BJ (cell line): ENCODE results near the gene PDZRN4. TPM values are rescaled to one million over a fixed set of nuclear protein-coding genes. Genes with fewer than 3 reads are reported as not detected.

Experiments
- CTCF ChIA-PET: fragments of 350-600 bp; formaldehyde crosslinking; extraction: SDS; loops from one replicate; lab custom pipeline; 2021; ENCODE audit warnings: antibody characterized with exemption, inconsistent platforms; lab: Yijun Ruan, JAX
- POLR2A ChIA-PET: fragments of 300-600 bp; sonication (Branson Sonifier 250); formaldehyde crosslinking; extraction: SDS; loops from one replicate; lab custom pipeline; 2021; ENCODE audit warnings: antibody characterized with exemption; lab: Charles Lee
- DNase-seq: peaks from one replicate; pipeline ENCODE4 v3.0.0-alpha.2; 2011; ENCODE audit warnings: low read depth
- H3K27me3 ChIP-seq: 2 replicates; pipeline ENCODE4 v1.6.0; 2011; ENCODE audit warnings: low read length; ENCODE audit not compliant: control insufficient read depth, insufficient read depth
- H3K36me3 ChIP-seq: 2 replicates; pipeline ENCODE4 v1.5.1; 2011; ENCODE audit warnings: low read length; ENCODE audit not compliant: control insufficient read depth, insufficient read depth
- H3K4me3 ChIP-seq: 2 replicates; pipeline ENCODE4 v1.5.1; 2011; ENCODE audit warnings: low read depth, mild to moderate bottlenecking, control low read depth, low read length
- CTCF ChIP-seq: IDR thresholded peaks from 2 replicates; pipeline ENCODE4 v1.5.1; 2011; ENCODE audit warnings: low read depth, mild to moderate bottlenecking, control low read depth, inconsistent platforms, low read length, moderate library complexity; ENCODE audit not compliant: insufficient read depth
- polyA plus RNA-seq: library from polyadenylated mRNA; depleted of rRNA; stranded (reverse); fragments of >200 nt; gene quantifications from 2 replicates; pipeline ENCODE4 v1.2.3, GENCODE V29; 2011

Gene PDZRN4
- polyA plus RNA-seq, 1 experiment, result not detected

- Histone ChIP-seq H3K27me3 (no peaks in the 10 kb centered on the region), H3K4me3 (no peak overlapping the region), H3K36me3 (no peaks in the 10 kb centered on the region)
- no peak for DNase-seq
- no peak for TF ChIP-seq CTCF
- POLR2A ChIA-PET, result no interaction called here
- CTCF ChIA-PET, result interaction anchor here (0.7 kb wide), 1 partner anchor 11 kb away, joined by 3 read pairs; no protein-coding TSS in a partner anchor
These were observed 168.1 kb downstream of the PDZRN4 start for GRCh38 chr12:41356181-41356580.

DNA sequence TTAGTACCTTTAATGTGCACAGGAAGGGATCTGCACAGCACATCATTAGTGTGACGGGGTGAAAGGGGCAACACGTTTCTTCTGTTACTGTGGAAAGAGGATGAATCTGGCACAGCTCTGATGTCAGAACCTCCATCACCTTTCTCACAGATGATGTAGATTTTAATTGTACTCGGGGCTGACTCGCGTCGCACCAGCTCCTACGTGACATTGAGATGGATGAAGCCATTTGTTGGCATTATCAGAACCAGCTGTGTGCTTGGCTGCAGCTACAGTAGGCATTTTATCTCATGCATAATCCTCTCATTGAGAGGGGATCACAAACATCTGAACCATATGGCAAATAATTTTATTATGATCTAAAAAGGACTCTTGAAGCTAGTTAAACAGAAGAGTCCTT, 173.6 kb downstream of the PDZRN4 start:
- Histone ChIP-seq H3K36me3 (no peaks in the 10 kb centered on the region), H3K4me3 (no peak overlapping the region), H3K27me3 (no peaks in the 10 kb centered on the region)
- no peak for DNase-seq
- ChIA-PET CTCF (interaction anchor here (1.3 kb wide), 2 partner anchors 10 to 34 kb away, joined by 3 to 4 read pairs; no protein-coding TSS in a partner anchor), POLR2A (no interaction called here)
- TF ChIP-seq CTCF, result no peak

- Histone ChIP-seq H3K36me3 (no peaks in the 10 kb centered on the region), H3K4me3 (no peak overlapping the region), H3K27me3 (no peaks in the 10 kb centered on the region)
- ChIA-PET POLR2A (no interaction called here), CTCF (interaction anchor here (1.3 kb wide), 1 partner anchor 10 kb away, joined by 4 read pairs; no protein-coding TSS in a partner anchor)
- DNase-seq, result no peak
- TF ChIP-seq CTCF, result no peak
These were observed 174.4 kb downstream of the PDZRN4 start for GRCh38 chr12:41362510-41362909.

DNA sequence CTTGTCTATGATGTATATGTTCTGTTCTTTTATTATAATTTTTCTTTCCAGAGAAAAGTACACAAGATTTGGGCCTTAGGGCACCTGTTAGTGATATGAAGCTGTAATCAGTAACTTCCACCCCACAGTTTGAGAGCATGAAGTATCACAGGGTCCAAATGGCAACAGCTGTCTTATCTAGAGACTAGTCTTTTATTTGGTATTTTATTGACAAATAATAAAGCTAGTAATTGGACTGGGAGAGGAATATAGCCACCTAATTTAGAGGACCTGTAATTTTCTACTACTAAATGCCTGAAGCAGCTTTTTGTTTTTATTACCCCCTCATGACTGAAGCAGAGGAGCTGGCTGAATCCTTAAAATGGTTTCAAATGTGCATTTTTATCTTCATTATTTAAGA, 174.8 kb downstream of the PDZRN4 start:
- ChIA-PET POLR2A (no interaction called here), CTCF (interaction anchor here (0.8 to 1.3 kb wide), 2 partner anchors 11 to 16 kb away, joined by 3 to 4 read pairs; no protein-coding TSS in a partner anchor)
- no peaks in the 10 kb centered on the region for H3K36me3 ChIP-seq
- H3K4me3 ChIP-seq, result no peak overlapping the region
- H3K27me3 ChIP-seq, result no peaks in the 10 kb centered on the region
- no peak for DNase-seq
- no peak for TF ChIP-seq CTCF

GRCh38 chr12:41364211-41364610, 176.1 kb downstream of the PDZRN4 start:
- no peak overlapping the region for H3K4me3 ChIP-seq
- TF ChIP-seq CTCF, result no peak
- no peak for DNase-seq
- no peaks in the 10 kb centered on the region for H3K27me3 ChIP-seq
- no peaks in the 10 kb centered on the region for H3K36me3 ChIP-seq
- POLR2A ChIA-PET, result no interaction called here
- CTCF ChIA-PET, result no interaction called here
